Adrenal gland (tissue), 5 donors: Measurements from ENCODE around the gene ZSCAN1.
"Not testable (repeated sequence)": the region's sequence is repeated elsewhere in the genome, so short reads cannot be mapped to it uniquely, and the experiment has no call there.

Experiments
- CTCF ChIP-seq, 6 experiments: fragments of 450-650 bp in 4 of 6; fragments of 200-600 bp in 2 of 6; sonication (generic) in 1 of 6; IDR thresholded peaks; 1 replicate in 5 of 6; 2 replicates in 1 of 6; pipeline versions ENCODE4 v1.5.1 to v1.8.0; 2016 to 2021; ENCODE audit warnings: antibody characterized with exemption in 6 of 6, mild to moderate bottlenecking in 2 of 6, moderate library complexity in 1 of 6
- POLR2A ChIP-seq, 2 donors: fragments of 450-650 bp; IDR thresholded peaks; one replicate each; pipeline ENCODE4 v1.6.1; 2017; ENCODE audit warnings: antibody characterized with exemption in 2 of 2, mild to moderate bottlenecking in 2 of 2, moderate library complexity in 1 of 2
- donor health status: DM: no; HTN: no; CAD: no.

DNA sequence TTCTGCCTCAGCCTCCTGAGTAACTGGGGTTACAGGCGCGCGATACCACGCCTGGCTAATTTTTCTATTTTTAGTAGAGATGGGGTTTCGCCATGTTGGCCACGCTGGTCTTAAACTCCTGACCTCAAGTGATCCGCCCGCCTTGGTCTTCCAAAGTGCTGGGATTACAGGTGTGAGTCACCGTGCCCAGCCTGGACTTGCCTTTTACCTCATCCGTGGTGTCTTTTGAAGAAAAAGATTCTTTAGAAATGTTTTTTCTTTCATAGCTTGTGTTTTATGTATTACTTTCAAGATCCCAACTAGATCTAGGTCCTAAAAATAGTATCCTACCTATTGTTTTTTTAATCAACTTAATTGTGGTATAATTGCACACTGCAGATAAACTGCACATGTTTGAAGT lies 24.9 kb upstream of the ZSCAN1 start:
- not testable (repeated sequence) for TF ChIP-seq CTCF, POLR2A (IDR thresholded peaks at IDR 0.05)
